ENCODE results near the gene CYTH2.

The CYTH2 gene

DNA sequence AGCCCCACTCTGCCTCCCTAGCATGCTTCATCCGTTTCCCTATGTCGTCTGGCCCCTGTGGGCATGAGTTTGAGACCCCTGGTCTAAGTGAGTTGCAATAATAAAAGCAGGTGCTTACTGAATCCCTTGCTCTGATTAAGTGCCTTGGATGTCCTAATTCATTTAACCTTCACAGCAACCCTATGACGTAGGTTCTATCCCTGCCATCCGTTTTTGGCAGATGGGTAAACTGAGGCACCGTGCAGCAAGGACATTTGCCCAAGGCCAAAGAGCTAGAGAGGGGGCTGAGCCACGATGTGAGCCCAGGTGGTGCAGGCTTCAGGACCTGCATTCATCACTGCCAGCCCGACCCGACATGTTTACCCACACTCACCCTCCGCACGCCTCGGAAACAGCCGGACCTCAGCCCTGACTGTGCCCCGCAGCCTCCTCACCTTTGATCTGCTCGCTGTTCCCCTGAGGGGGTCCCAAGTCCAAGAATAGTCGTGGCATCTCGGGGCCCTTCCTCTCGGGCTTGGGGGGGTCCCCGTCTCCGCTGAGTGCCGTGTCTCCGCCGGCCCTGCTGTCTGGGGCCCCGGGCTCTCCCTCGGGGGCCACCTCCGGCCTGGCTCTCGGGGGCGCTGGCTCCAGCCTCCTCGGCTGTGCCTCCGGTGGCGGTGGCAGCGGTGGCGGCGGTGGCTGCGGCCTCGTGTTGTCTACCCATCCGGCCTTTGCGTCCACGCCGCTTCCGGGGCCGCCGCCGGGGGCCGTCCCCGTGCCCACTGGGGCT, 28.0 kb downstream of the CYTH2 start:
- no peak for DNase-seq

DNA sequence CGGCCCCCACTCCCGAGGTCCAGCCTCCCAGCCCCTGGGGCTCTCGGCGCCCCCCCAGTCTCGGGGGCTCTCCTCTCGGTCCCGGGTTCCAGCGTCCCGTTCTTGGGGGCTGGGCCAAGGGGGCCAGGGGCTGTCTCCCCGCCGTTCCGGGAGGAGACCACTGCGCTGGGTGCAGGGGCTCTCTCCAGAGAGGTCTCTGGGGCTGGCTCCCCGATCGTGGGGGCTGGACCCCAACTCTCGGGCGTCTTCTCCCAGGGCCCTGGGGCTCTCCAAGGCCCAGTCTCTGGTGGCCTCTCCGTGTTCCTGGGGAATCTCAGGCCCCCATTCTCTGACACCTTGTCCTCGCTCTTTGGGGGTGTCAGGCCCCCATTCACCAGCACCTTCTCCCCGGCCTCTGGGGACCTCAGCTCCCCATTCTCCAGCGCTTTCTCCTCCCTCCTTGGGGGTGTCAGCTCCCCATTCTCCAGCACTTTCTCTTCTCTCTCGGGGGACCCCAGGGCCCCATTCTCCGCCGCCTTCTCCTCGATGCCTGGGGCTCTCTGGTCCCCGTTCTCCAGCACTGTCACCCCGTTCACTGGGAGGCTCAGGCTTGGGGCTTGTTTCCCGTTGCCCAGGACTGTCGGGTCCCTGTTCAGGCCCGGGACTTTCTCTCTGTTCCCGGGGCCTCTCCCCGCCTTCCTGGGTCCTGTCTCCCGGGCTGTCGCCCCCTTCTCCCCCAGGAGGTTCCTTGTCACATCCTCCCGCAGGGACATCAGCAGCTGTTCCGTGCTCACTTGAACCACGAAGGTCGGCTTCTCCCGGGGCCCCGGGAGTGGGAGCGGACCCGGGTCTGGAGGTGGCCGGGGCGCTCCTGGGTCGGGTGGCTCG, 28.8 kb downstream of the CYTH2 start:
- DNase-seq: no peak

DNA sequence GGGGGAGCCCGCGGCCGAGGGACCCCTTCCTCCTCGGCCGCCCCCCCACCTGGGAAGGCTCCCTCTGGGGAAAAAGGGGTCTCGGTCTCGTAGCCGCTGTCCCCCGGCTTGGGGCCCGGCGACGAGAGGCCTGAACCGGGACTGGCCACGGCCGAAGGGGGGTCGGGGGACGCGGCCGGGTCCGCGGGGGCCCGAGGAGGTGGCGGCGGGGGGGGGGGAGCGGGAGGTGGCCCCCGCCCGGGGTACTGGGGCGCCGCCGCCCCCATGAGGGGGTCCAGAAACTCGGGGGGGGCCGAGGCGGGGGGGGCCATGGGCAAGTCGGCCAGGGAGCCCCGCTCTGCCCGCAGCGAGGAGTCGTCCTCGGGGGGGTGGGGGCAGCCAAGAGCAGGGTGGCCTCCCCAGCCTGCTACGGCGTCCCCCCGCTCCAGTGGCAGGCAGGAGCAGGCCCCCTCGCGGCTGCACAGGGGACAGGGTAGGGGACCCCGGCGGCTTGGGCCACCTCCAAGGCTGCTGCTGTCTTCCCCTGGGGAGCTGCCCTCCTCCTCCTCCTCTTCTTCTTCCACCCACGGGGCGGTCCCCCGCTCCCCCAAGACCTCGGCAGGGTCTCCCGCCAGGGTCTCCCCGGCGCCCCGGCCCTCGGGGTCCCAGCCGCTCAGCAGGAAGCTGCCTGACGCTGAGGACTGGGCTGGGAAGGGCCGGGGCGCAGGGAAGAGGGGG, 29.6 kb downstream of the CYTH2 start:
- DNase-seq: no peak

DNA sequence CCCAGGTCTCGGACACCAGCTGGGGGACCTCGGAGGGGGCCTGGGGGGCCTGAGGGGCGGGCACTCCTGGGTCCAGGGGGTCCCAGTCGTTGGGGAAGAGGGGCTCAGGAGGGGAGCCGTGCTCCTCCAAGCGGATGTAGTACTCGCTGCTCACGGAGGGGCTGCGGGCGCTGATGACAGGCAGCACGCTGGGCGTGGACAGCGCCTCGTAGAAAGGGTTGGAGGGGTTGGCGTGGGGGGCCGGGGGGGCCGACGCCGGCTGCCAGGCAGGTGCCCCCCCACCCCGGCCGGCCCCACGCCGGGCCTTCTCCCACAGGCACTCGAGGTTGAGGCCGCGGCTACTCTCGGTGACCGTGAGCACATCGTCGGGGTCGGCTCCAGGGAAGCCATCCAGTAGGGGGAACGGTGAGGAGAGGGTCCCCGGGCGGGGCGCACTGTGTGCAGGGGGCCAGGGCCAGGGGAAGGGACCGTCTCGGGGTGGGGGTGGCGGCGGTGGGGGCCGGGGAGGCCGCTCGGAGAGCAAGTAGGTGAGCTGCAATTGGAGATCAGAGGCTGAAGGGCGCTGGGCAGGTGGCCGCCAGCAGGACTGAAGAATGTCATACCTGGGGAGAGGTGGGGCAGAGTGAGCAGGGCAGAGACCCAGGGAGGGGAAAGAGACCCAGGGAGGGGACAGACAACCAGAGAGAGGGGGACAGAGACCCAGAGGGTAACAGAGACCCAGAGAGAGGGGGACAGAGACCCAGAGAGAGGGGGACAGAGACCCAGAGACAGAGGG, 30.3 kb downstream of the CYTH2 start:
- no peak for DNase-seq

DNA sequence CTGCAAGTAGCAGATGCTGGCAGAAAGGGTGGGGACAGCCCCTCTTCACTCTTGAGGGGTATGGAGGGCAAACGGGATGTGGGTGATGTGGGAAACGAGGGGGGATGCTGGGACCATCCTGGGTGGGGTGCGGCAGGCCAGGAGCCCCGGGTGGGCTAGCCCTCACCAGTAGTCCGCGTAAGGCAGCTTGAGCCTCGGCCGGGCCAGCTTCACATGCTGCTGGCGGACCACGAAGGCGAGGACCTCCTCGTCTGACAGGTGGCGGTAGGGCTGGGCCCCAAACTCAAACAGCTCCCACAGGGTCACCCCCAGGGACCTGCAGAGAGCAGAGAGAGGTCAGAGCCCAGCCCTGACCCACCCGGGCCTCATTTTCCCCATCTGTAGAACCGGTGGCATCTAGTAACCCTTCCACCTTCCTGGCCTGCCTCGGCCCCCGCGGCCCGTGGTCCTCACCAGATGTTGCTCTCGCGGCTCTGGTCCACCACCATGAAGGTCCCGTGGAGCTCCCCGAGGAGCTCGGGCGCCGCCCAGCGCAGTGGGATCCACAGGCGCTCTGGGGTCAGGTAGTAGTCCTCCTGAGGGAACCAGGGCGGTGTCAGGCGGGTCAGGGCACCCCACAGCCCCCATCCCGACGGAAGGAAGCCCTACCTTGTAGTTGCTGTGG, 31.8 kb downstream of the CYTH2 start:
- no peak for DNase-seq

DNA sequence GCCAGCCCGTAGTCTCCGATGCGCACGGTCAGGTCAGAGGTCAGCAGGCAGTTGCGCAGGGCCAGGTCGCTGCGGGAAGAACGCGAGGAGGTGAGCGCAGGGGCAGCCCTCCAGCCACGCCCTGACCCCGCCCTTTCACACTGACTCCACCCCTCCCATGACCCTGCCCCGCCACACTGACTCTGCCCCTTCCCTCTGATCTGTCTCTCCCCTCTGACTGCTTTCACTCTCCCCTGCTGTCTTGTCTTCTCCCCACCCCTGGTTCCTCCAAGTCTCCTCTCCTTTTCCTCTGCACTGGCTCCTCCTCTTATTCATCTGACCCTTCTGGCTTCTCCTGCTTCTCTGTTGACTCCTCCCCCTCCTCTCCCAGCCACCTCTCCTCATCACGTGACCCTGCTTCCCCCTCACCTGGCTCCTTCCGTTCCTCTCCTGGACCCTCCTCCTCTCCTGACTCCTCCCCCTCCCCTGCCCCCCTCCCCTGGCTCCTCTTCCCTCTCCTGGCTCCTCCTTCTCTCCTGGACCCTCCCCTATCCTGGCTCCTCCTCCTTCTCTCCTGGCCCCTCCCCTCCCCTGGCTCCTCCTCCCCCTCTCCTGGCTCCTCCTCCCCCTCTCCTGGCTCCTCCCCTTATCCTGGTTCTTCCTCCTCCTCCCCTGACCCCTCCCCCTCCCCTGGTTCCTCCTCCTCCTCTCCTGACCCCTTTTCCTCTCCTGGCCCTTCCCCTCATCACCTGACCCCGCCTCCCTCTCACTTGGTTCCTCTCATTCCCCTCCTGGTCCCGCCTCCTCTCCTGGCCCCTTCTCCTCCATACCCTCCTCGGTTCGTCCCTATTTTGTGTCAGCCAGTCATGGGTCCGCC, 32.6 kb downstream of the CYTH2 start:
- DNase-seq: peak; percentile 59

DNA sequence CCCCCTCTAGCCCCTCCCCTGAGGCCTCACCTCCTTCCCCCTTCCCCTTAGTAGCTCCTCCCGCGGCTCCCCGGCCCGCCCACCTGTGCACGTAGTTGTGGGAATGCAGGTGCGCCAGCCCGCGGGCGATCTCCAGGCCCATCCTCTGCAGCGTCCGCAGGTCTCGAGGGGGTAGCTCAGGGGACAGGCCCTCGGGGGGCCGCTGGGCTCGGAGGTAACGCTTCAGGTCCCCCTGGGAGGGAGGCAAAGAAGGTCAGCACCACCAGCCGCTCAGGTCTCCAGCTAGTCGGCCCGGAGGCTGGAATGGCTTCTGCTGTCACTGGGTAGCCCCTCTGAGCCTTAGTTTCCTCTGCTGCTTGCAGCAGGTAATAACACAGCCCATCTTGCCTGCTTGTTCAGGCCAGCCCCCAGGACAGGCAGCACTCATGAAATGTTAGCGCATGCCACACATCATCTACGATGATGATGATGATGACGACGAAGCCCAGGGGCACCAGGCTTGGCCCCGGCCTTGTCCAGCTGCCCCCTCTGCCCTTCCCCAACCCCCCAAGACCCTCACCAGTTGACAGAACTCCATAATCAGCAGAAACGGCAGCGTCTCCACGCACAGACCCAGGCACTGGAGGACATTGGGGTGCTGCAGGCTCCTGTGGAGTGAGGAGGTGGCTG, 33.3 kb downstream of the CYTH2 start:
- no peak for DNase-seq

DNA sequence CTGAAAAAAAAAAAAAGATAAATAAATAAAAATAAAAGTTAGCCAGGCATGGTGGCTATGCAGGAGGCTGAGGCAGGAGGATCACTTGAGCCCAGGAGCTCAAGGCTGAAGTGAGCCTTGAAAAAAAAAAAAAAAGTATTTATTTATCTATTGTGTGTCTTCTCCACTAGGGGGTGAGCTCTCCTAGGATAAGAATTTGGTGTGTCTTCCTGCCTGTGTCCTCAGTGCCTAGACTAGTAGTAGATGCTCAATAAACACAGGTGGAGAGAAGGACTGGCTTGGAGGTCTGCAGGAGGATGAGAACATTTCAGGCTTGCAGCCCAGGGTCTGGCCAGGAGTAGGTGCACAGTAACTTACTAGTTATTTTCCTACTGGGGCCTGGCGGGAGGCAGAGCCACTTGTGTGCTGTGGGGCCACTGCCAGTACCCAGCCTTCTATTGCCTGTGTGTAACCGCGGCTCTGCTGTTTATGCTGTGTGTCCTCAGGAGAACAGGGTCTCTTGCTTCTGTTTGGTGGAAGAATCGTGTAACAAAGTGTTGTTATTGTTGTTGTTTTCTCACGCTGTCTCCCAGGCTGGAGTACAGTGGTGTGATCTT, 37.1 kb downstream of the CYTH2 start:
- peak; percentile 61 for DNase-seq

DNA sequence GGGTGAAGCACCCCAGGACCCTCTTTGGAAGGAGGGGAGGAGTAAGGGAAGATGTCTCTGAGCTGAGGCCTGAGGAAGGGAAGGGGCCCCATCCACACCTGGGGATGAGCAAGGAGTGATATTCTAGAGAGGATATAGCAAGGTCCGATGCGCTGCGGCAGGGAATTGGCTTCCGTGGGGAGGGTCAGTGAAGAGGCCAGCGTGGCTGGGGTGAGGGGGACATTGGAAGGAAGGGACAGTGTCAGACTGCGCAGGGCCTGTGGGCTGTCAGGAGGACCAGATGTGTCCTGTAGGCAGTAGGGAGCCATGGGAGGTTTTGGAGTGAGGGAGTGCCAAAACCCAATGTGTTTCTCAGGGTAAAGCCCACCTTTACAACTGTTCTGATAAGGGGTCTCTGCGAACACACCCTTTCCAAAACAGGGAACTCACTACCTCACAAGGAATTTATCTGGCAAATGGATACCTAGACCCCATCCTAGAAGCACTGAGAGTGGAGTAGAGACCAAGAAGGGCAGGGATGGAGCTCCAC, 38.8 kb downstream of the CYTH2 start:
- DNase-seq: no peak

DNA sequence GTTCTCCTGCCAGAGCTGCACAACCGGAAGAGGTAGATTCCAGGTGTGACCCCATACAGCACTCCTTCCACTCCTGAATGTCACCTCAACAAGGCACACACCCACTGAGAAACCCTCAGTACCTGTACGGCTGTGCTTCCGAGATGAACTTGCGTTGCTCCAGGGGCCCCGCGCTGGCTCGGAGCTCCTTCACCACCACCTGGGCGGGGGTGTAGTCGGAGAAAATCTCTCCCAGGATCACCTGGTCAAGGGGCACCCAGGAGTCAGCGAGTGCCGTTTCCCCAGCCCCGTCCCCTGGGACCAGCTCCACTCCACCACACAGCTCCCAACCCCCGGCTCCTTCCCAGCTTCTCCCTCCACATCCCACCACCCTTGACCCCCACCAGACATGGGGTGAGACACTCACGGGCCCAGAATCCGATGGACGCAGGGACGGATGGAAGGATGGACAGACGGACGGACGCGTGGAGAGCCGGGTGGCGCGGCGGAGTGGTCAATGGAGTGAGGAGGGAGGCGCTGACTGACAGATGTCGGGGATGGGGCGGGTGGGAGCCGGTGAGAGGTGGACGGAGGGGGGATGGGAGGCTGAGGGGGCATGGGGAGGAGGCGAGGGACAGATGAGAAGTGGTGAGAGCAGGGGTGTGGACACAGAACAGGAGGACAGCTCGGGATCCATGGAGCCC, 39.7 kb downstream of the CYTH2 start:
- no peak for DNase-seq

DNA sequence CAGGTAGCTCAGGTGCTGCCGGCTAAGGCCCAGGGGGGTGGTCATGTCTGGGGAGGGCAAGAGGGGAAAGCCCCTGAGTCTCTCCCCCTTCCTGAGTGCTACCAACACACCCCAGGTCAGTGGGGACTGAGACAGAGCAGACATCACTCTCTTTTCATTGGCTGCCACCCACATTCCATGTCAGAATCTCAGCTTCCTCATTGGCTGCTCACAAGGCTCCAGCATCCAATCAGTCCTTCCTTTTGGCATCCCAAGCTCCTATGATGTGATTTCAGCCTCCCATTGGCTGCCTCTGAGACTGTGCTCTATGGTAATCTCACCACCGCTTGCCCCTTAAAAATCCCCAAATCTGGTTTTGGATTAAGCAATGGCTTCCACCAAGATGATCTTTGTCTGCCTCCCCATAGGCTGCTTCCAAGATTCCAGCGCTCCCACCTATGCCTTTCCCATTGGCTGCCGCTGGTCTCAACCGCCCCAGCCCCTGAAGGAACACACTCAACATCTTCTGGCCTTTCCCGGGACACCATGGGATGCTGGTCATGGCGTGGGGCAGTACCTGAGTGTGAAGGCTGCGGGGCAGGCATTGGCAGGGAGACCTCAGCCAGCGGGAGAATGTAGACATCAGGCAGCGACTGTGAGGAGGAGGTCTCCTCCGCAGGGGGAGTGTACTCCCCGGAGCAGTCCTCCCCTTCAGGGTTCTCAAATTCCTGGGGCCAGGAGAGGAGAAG, 40.5 kb downstream of the CYTH2 start:
- DNase-seq: no peak

DNA sequence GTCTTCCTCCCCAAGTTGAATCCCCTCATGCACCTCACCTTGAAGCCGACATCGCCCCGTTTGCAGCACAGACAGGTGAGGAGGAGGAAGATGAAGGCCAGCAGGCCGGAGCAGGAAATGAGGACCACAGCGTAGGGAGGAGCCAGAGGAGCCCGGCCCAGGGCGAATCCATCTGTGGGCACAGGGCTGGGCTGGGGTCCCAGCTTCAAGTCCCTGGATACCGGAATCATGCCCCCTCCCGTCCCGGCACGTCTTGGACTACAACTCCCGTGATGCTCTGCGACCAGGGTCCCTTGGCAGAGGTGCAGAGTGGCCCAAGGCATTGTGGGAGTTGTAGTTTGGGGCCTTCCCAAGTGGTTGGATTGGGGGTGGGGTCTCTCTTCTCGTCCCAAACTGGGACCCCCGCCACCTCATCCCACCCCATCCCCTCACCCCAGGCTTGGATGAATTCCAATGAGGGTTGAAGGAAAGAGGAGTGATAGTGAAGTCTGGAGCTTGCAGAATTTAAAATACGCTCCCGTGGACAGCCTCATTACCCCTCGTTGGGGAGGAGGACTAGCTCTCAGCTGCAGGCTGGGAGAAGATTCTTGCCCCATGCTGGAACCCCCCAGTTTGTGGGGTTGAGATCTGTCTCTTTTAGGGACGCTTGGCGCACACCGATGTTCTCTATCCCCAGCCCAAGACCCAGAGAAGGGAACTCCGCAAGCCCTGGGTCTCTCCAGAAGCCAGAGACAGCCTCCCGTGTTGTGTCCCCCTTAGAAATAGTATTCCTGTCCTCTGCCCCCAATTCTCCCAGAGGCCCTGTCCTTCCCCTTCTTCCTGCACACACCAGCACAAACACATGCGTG, 41.5 kb downstream of the CYTH2 start:
- DNase-seq: peak; percentile 74

DNA sequence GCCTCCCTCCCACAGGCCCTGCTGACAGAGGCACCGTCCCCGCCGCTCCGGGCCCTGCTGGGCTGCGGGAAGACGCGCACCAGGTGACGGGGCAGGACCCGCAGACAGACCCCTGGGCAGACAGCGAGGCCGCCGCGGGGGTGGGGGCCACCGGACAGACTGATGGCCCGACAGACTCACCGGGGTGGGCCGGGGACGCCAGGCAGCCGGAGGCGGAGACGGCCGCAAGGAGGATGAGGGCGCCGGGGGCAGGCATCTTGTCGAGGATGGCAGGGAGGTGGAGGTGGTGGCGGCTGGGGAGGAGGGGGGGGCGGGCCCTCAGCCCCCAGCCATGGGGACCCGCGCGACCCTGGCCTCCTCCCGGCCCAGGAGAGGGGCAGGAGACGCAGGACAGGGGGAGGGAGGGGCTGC, 42.2 kb downstream of the CYTH2 start:
- DNase-seq: no peak

DNA sequence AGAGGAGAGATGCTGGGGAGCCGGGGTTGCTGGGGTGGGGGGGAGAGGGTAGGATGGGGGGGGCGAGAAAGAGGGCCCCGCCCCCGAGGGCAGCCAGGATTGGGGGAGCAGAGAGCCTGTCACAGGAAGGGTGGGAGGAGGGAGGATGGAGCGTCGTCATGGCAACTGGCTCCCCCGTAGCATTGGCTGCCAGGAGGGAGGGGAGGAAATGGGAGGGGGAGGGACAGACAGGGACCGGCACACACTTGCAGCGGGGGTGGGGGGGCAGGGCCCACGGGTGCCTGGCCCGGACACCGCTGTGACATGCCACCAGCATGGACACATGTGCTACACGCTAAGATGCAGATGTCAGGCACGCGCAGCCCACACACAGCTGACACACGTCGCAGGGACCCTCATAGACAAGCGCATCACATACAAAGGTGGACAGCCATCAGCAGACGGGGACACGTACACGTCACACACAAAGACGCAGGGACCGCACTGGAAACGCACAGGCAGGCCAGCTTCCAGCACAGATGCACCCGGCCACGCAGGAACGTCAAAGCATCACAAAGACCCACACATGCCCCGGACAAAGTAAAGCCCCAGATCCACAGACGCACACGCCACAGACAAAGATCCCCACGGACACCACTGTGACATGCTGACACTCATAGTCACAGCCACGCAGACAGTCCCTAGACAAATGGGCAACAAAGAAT, 42.8 kb downstream of the CYTH2 start, which contains the start of gene LMTK3:
Gene LMTK3 (minus strand): TSS at position 36 of the 704 bp plus-strand sequence. CDS start 259 bp downstream, outside the sequence.
- DNase-seq: peak; percentile 76

DNA sequence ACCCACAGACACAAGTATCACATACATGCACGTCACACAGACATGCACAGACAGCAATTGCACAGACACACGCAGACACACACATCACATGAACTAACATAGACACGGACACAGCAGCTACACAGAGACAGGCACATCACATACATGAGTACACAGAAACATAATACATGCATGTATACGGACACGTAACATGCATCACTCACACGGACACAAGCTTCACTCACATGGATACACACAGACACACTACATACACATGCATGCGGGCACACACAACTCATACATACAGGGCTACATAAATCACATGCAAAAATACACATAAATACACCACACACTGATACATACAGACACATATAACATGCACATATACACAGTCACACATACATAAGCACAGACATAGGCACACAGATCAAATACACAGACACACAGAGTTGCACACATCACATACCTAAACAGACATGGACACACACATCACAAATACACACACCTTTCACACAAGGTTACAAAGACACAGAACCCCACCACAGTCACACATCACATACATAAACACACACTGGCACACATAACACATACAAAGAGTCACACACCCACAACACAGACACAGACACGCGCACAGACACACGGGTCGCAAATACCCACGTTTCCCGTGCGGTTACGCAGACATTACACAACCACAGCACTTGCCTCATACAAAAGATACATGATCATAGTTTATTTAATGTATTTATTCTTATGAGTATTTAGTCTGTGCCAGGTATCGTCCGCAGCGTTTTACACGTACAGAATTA, 43.5 kb downstream of the CYTH2 start:
- no peak for DNase-seq
